ENCODE measurements around the gene BTG3. TPM values are rescaled to one million over a fixed set of nuclear protein-coding genes. Genes with fewer than 3 reads are reported as not detected.

Gene BTG3
- total RNA-seq: 14.0 TPM

- peak; percentile 61 to 82 (median 81) for DNase-seq (ENCODE audit: low read depth in 2 of 3, low spot score in 2 of 3)
Observed at GRCh38 chr21:17612565-17613241, at the start of gene BTG3. TSS of gene BTG3 (minus strand) at chr21:17612901. CDS start at chr21:17609144, 3,757 bp downstream.

GRCh38 chr21:17660862-17661261, 48.2 kb upstream of the BTG3 start:
- DNase-seq (ENCODE audit: low read depth in 2 of 3, low spot score in 2 of 3): no peak

- no peak for DNase-seq (ENCODE audit: low read depth in 2 of 3, low spot score in 2 of 3)
Observed at GRCh38 chr21:17660452-17660851, 47.8 kb upstream of the BTG3 start.

GRCh38 chr21:17658931-17659330, 46.2 kb upstream of the BTG3 start:
- DNase-seq (ENCODE audit: low read depth in 2 of 3, low spot score in 2 of 3): no peak

GRCh38 chr21:17651526-17651925, 38.8 kb upstream of the BTG3 start:
- no peak for DNase-seq (ENCODE audit: low read depth in 2 of 3, low spot score in 2 of 3)

- no peak for DNase-seq (ENCODE audit: low read depth in 2 of 3, low spot score in 2 of 3)
Observed at GRCh38 chr21:17650292-17650691, 37.6 kb upstream of the BTG3 start.

- DNase-seq (ENCODE audit: low read depth in 2 of 3, low spot score in 2 of 3): no peak
Observed at GRCh38 chr21:17646790-17647189, 34.1 kb upstream of the BTG3 start.

GRCh38 chr21:17644186-17644585, 31.5 kb upstream of the BTG3 start:
- no peak for DNase-seq (ENCODE audit: low read depth in 2 of 3, low spot score in 2 of 3)

- no peak for DNase-seq (ENCODE audit: low read depth in 2 of 3, low spot score in 2 of 3)
Observed at GRCh38 chr21:17640821-17641220, 28.1 kb upstream of the BTG3 start.

- DNase-seq (ENCODE audit: low read depth in 2 of 3, low spot score in 2 of 3): no peak
Observed at GRCh38 chr21:17636711-17637110, 24.0 kb upstream of the BTG3 start.

- DNase-seq (ENCODE audit: low read depth in 2 of 3, low spot score in 2 of 3): no peak
Observed at GRCh38 chr21:17631195-17631594, 18.5 kb upstream of the BTG3 start.

GRCh38 chr21:17622018-17622417, 9.3 kb upstream of the BTG3 start:
- DNase-seq (ENCODE audit: low read depth in 2 of 3, low spot score in 2 of 3): no peak

GRCh38 chr21:17616831-17617230, 4.1 kb upstream of the BTG3 start:
- DNase-seq (ENCODE audit: low read depth in 2 of 3, low spot score in 2 of 3): no peak

- peak in 1 of 3 donors; percentile 50 for DNase-seq (ENCODE audit: low read depth in 2 of 3, low spot score in 2 of 3)
Observed at GRCh38 chr21:17613242-17613676, 558 bp upstream of the BTG3 start.

GRCh38 chr21:17612023-17612564, 607 bp downstream of the BTG3 start:
- peak in 1 of 3 donors; percentile 25 for DNase-seq (ENCODE audit: low read depth in 2 of 3, low spot score in 2 of 3)

- DNase-seq (ENCODE audit: low read depth in 2 of 3, low spot score in 2 of 3): peak; percentile 59 to 93 (median 87)
Observed at GRCh38 chr21:17611414-17612022, 1.2 kb downstream of the BTG3 start.

GRCh38 chr21:17610911-17611310, 1.8 kb downstream of the BTG3 start:
- DNase-seq (ENCODE audit: low read depth in 2 of 3, low spot score in 2 of 3): peak in 1 of 3 donors; percentile 1

- no peak for DNase-seq (ENCODE audit: low read depth in 2 of 3, low spot score in 2 of 3)
Observed at GRCh38 chr21:17609681-17610080, 3.0 kb downstream of the BTG3 start.

GRCh38 chr21:17607684-17608083, 5.0 kb downstream of the BTG3 start:
- DNase-seq (ENCODE audit: low read depth in 2 of 3, low spot score in 2 of 3): no peak

GRCh38 chr21:17602874-17603273, 9.8 kb downstream of the BTG3 start:
- no peak for DNase-seq (ENCODE audit: low read depth in 2 of 3, low spot score in 2 of 3)

- DNase-seq (ENCODE audit: low read depth in 2 of 3, low spot score in 2 of 3): no peak
Observed at GRCh38 chr21:17598437-17598836, 14.3 kb downstream of the BTG3 start.

GRCh38 chr21:17597680-17598079, 15.0 kb downstream of the BTG3 start:
- no peak for DNase-seq (ENCODE audit: low read depth in 2 of 3, low spot score in 2 of 3)

Measured in hematopoietic multipotent progenitor cell (in vitro differentiated cells).